ENCODE data around the gene C12orf42. TPM values are rescaled to one million over a fixed set of nuclear protein-coding genes. Genes with fewer than 3 reads are reported as not detected.

C12orf42 gene
- total RNA-seq, 2 donors from 2014 or later: not detected

DNA sequence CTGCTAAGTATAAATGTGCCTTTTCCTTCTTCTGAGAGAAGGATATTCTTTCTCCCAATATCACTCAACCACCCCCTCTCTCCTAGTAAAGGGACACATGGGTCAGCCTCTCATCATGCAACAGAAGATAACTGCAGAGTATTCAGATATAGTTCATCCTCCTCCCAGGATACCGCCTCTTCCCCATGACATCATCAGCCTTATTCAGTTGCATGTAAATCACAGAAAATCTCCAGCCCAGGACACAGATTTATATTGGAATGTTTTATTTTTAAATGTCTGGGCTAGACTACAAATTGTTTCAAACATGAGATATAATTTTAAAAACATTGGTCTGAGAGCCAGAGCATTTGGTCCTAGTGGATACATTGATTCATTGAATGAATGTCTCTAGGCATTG, 178.5 kb downstream of the C12orf42 start:
- no peaks in the 10 kb centered on the region for H3K9me3 ChIP-seq
- no peak overlapping the region for H3K27ac ChIP-seq
- H3K4me1 ChIP-seq (ENCODE audit: control insufficient read depth in 1 of 2, low read depth in 2 of 2): no peaks in the 10 kb centered on the region
- no peak for TF ChIP-seq CTCF (IDR thresholded peaks at IDR 0.05)
- no peak overlapping the region for H3K4me3 ChIP-seq
- DNase-seq (ENCODE audit: low spot score) (no peak), ATAC-seq (ENCODE audit: insufficient number of reproducible peaks, low FRiP score, low read depth) (no peak)
- H3K27me3 ChIP-seq (replicated peaks; ENCODE audit: insufficient read depth): no peaks in the 10 kb centered on the region
- H3K36me3 ChIP-seq: no peaks in the 10 kb centered on the region

- H3K4me1 ChIP-seq (ENCODE audit: control insufficient read depth in 1 of 2, low read depth in 2 of 2): no peaks in the 10 kb centered on the region
- TF ChIP-seq CTCF (IDR thresholded peaks at IDR 0.05): no peak
- ATAC-seq (ENCODE audit: insufficient number of reproducible peaks, low FRiP score, low read depth) (no peak), DNase-seq (ENCODE audit: low spot score) (no peak)
- H3K27me3 ChIP-seq (replicated peaks; ENCODE audit: insufficient read depth): no peaks in the 10 kb centered on the region
- H3K36me3 ChIP-seq: no peaks in the 10 kb centered on the region
- no peaks in the 10 kb centered on the region for H3K9me3 ChIP-seq
- no peak overlapping the region for H3K4me3 ChIP-seq
- no peak overlapping the region for H3K27ac ChIP-seq
These were observed 181.0 kb downstream of the C12orf42 start for GRCh38 chr12:103314786-103315185.

DNA sequence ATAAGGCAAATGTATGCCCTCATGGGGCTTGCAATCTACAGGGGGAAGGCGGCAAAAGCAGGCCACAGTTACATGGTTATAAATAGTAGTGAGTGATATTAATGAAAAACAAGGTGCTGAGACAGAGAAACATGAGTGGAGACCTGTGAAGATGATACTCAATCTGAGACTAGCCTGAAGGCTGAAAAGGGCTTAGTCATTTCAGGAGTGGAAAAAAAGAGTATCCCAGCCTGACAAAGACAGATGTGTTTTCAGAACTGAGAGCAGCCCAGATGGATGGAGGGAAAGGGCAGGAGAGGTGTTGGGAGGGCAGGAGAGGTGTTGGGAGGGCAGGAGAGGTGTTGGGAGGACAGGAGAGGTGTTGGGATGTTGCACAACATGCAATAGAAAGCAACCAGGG, 181.9 kb downstream of the C12orf42 start:
- no peak overlapping the region for H3K4me3 ChIP-seq
- H3K4me1 ChIP-seq (ENCODE audit: control insufficient read depth in 1 of 2, low read depth in 2 of 2): no peaks in the 10 kb centered on the region
- no peaks in the 10 kb centered on the region for H3K9me3 ChIP-seq
- H3K27me3 ChIP-seq (replicated peaks; ENCODE audit: insufficient read depth): no peaks in the 10 kb centered on the region
- H3K27ac ChIP-seq: no peak overlapping the region
- H3K36me3 ChIP-seq: no peaks in the 10 kb centered on the region
- TF ChIP-seq CTCF (IDR thresholded peaks at IDR 0.05): no peak
- DNase-seq (ENCODE audit: low spot score): no peak
- ATAC-seq (ENCODE audit: insufficient number of reproducible peaks, low FRiP score, low read depth): no peak

GRCh38 chr12:103312742-103313354, 182.9 kb downstream of the C12orf42 start:
- Histone ChIP-seq H3K9me3 (no peaks in the 10 kb centered on the region), H3K36me3 (no peaks in the 10 kb centered on the region), H3K4me1 (ENCODE audit: control insufficient read depth in 1 of 2, low read depth in 2 of 2) (no peaks in the 10 kb centered on the region), H3K27ac (no peak overlapping the region), H3K4me3 (no peak overlapping the region), H3K27me3 (replicated peaks; ENCODE audit: insufficient read depth) (no peaks in the 10 kb centered on the region)
- no peak for TF ChIP-seq CTCF (IDR thresholded peaks at IDR 0.05)
- DNase-seq (ENCODE audit: low spot score) (no peak), ATAC-seq (ENCODE audit: insufficient number of reproducible peaks, low FRiP score, low read depth) (no peak)

- DNase-seq (ENCODE audit: low spot score): no peak
- ATAC-seq (ENCODE audit: insufficient number of reproducible peaks, low FRiP score, low read depth): no peak
- Histone ChIP-seq H3K27ac (no peak overlapping the region), H3K4me3 (no peak overlapping the region), H3K27me3 (replicated peaks; ENCODE audit: insufficient read depth) (no peaks in the 10 kb centered on the region), H3K9me3 (no peaks in the 10 kb centered on the region), H3K36me3 (no peaks in the 10 kb centered on the region), H3K4me1 (ENCODE audit: control insufficient read depth in 1 of 2, low read depth in 2 of 2) (no peaks in the 10 kb centered on the region)
- TF ChIP-seq CTCF (IDR thresholded peaks at IDR 0.05): no peak
These were observed 185.1 kb downstream of the C12orf42 start for GRCh38 chr12:103310546-103311270.
